HEK293 (cell line): ENCODE measurements around the gene TNFAIP8.

Experiments used
- BCL11A ChIP-seq: fragments of 450-650 bp; formaldehyde crosslinking; IDR thresholded peaks from 2 replicates; pipeline ENCODE4 v1.5.1; 2016; ENCODE audit warnings: low read depth, missing biosample characterization, missing genetic modification characterization
- CTCF ChIP-seq: fragments of 450-650 bp; formaldehyde crosslinking; IDR thresholded peaks from 2 replicates; pipeline ENCODE4 v1.5.1; 2016; ENCODE audit warnings: missing biosample characterization, missing genetic modification characterization

- TF ChIP-seq CTCF (tag by site-specific recombination) (no peak), BCL11A (tag by site-specific recombination) (no peak)
Measured at GRCh38 chr5:119313197-119313596, 42.6 kb upstream of the TNFAIP8 start.
